HCT116 (cell line): ENCODE data around the gene NXT1. TPM values are rescaled to one million over a fixed set of nuclear protein-coding genes. Genes with fewer than 3 reads are reported as not detected.

ENCODE experiments used
- ATAC-seq: fragments of 200-7000 bp; cut with Tn5 transposase; 2 replicates; pipeline ENCODE4 v1.9.1; 2020; ENCODE audit warnings: mild to moderate bottlenecking, moderate library complexity
- BruUV-seq: library from RNA; stranded (reverse); fragments of 400-500 nt; replicated peaks from 2 replicates; lab custom pipeline; 2021; lab: Mats Ljungman, UMichigan
- CTCF ChIA-PET: fragments of 300-600 bp; sonication (Branson Sonifier 250); formaldehyde crosslinking; loops from one replicate; lab custom pipeline; 2021; ENCODE audit warnings: antibody characterized with exemption; lab: Charles Lee
- POLR2A ChIA-PET: fragments of 300-600, 350-600 bp; sonication (Branson Sonifier 250); formaldehyde crosslinking; loops from one replicate; lab custom pipeline; 2021; ENCODE audit warnings: antibody characterized with exemption; lab: Charles Lee
- RAD21 ChIA-PET, 2 experiments: fragments of 300-600 bp; sonication (Branson Sonifier 250); formaldehyde crosslinking; loops; one replicate each; lab custom pipeline; 2023; ENCODE audit warnings: low total read pairs in 2 of 2; ENCODE audit not compliant: uncharacterized antibody in 2 of 2, unreplicated experiment in 2 of 2, low non-redundant PET in 1 of 2; lab: Charles Lee
- DNase-seq: peaks from one replicate; pipeline ENCODE4 v3.0.0-alpha.2; 2010; ENCODE audit warnings: low read depth, low spot score
- H2AFZ ChIP-seq: fragments of 200-600 bp; shearing (Covaris generic), sonication (generic); 2 replicates; pipeline ENCODE4 v1.6.1; 2017; ENCODE audit warnings: low read depth, mixed run types, mixed read lengths, antibody characterized with exemption, low read length; ENCODE audit not compliant: poor library complexity, severe bottlenecking
- H3K27ac ChIP-seq: 2 replicates; pipeline ENCODE4 v1.5.1; 2012; ENCODE audit warnings: low read depth, low read length
- H3K27me3 ChIP-seq: fragments of 200-600 bp; sonication (generic); 2 replicates; pipeline ENCODE4 v1.6.1; 2016; ENCODE audit warnings: mixed run types, low read length, mixed read lengths; ENCODE audit not compliant: insufficient read depth
- H3K36me3 ChIP-seq, 2 experiments: fragments of 200-500 bp in 1 of 2; fragments of 200-600 bp in 1 of 2; sonication (Bioruptor generic) in 1 of 2; sonication (generic) in 1 of 2; 2 replicates each; pipeline versions ENCODE4 v1.5.1 to v1.6.1; 2014 to 2016; ENCODE audit warnings: low read length in 2 of 2, inconsistent platforms in 1 of 2, mixed read lengths in 1 of 2, mixed run types in 1 of 2; ENCODE audit not compliant: insufficient read depth in 2 of 2, control insufficient read depth in 1 of 2
- H3K4me1 ChIP-seq, 2 experiments: fragments of 200-600 bp in 1 of 2; sonication (generic) in 1 of 2; 2 replicates each; pipeline versions ENCODE4 v1.5.1 to v1.6.1; 2012 to 2017; ENCODE audit warnings: low read length in 2 of 2, inconsistent platforms in 1 of 2, mild to moderate bottlenecking in 1 of 2, mixed read lengths in 1 of 2, mixed run types in 1 of 2, moderate library complexity in 1 of 2; ENCODE audit not compliant: insufficient read depth in 2 of 2, control insufficient read depth in 1 of 2
- H3K4me2 ChIP-seq: fragments of 200-600 bp; sonication (generic); 2 replicates; pipeline ENCODE4 v1.6.1; 2017; ENCODE audit warnings: mixed run types, low read length, mixed read lengths
- H3K4me3 ChIP-seq, 2 experiments: fragments of 200-600 bp in 1 of 2; sonication (generic) in 1 of 2; replicated peaks in 1 of 2; 2 replicates each; pipeline ENCODE4 v1.5.1; 2011 to 2016; ENCODE audit warnings: low read length in 2 of 2, control low read depth in 1 of 2, low read depth in 1 of 2, mild to moderate bottlenecking in 1 of 2, mixed read lengths in 1 of 2, mixed run types in 1 of 2
- H3K79me2 ChIP-seq: fragments of 200-600 bp; sonication (generic); 2 replicates; pipeline ENCODE4 v1.6.1; 2017; ENCODE audit warnings: mild to moderate bottlenecking, mixed run types, low read length, moderate library complexity, mixed read lengths; ENCODE audit not compliant: insufficient read depth
- H3K9ac ChIP-seq: fragments of 200-600 bp; sonication (generic); 2 replicates; pipeline ENCODE4 v1.6.1; 2016; ENCODE audit warnings: low read length, mixed read lengths
- H3K9me2 ChIP-seq: fragments of 200-600 bp; sonication (generic), shearing (Covaris generic); 2 replicates; pipeline ENCODE4 v1.6.1; 2017; ENCODE audit warnings: mixed run types, mild to moderate bottlenecking, moderate library complexity; ENCODE audit not compliant: insufficient read depth
- H3K9me3 ChIP-seq, 2 experiments: fragments of 200-500 bp in 1 of 2; fragments of 200-600 bp in 1 of 2; sonication (Bioruptor generic) in 1 of 2; sonication (generic) in 1 of 2; 2 replicates each; pipeline ENCODE4 v1.6.1; 2014 to 2017; ENCODE audit warnings: low read length in 2 of 2, mixed read lengths in 2 of 2, inconsistent platforms in 1 of 2, low read depth in 1 of 2, mild to moderate bottlenecking in 1 of 2, mixed run types in 1 of 2, moderate library complexity in 1 of 2; ENCODE audit not compliant: control insufficient read depth in 1 of 2, insufficient read depth in 1 of 2
- H4K20me1 ChIP-seq: fragments of 200-600 bp; sonication (generic), shearing (Covaris generic); 2 replicates; pipeline ENCODE4 v1.6.1; 2017; ENCODE audit warnings: mixed run types, mild to moderate bottlenecking, moderate library complexity; ENCODE audit not compliant: insufficient read depth
- CBX3 ChIP-seq: IDR thresholded peaks from 2 replicates; pipeline ENCODE4 v1.6.1; 2012; ENCODE audit warnings: low read depth
- EGR1 ChIP-seq: IDR thresholded peaks from 2 replicates; pipeline ENCODE4 v1.6.1; 2012; ENCODE audit warnings: low read depth
- ELF1 ChIP-seq: IDR thresholded peaks from 2 replicates; pipeline ENCODE4 v1.6.1; 2012; ENCODE audit warnings: low read depth, borderline replicate concordance
- EZH2 ChIP-seq: fragments of 200-600 bp; sonication (generic); IDR thresholded peaks from 2 replicates; pipeline ENCODE4 v1.6.1; 2017; ENCODE audit warnings: antibody characterized with exemption, mixed run types
- EZH2phosphoT487 ChIP-seq: fragments of 200-600 bp; IDR thresholded peaks from 2 replicates; pipeline ENCODE4 v1.6.1; 2018; ENCODE audit warnings: antibody characterized with exemption, borderline replicate concordance
- MAX ChIP-seq: IDR thresholded peaks from 2 replicates; pipeline ENCODE4 v1.6.1; 2012
- POLR2AphosphoS5 ChIP-seq: IDR thresholded peaks from 2 replicates; pipeline ENCODE4 v1.6.1; 2011; ENCODE audit warnings: mild to moderate bottlenecking, low read depth, low read length, moderate library complexity
- REST ChIP-seq: IDR thresholded peaks from 2 replicates; pipeline ENCODE4 v1.6.1; 2012; ENCODE audit warnings: low read depth
- SIN3A ChIP-seq: IDR thresholded peaks from 2 replicates; pipeline ENCODE4 v1.6.1; 2012; ENCODE audit warnings: low read depth
- SP1 ChIP-seq: IDR thresholded peaks from 2 replicates; pipeline ENCODE4 v1.6.1; 2012; ENCODE audit warnings: low read depth
- TCF7L2 ChIP-seq: IDR thresholded peaks from 2 replicates; pipeline ENCODE4 v1.7.0; 2011; ENCODE audit warnings: borderline replicate concordance, inconsistent platforms; ENCODE audit not compliant: insufficient read depth, insufficient read length; ENCODE audit errors: extremely low read depth
- ZBTB33 ChIP-seq: IDR thresholded peaks from 2 replicates; pipeline ENCODE4 v1.6.1; 2011; ENCODE audit warnings: mild to moderate bottlenecking, low read length, moderate library complexity; ENCODE audit not compliant: insufficient replicate concordance; ENCODE audit errors: extremely low read depth
- intact Hi-C: fragments of 100-400 bp; cut with micrococcal nuclease; formaldehyde crosslinking; loops from 2 replicates; pipeline ENCODE4 v1.10.0; 2022
- total RNA-seq: library from RNA; stranded (reverse); gene quantifications from one replicate; pipeline ENCODE4 v1.2.1, GENCODE V29; 2021; ENCODE audit not compliant: unreplicated experiment

Gene NXT1
- total RNA-seq, 1 experiment from 2014 or later, result 29.9 TPM

GRCh38 chr20:23326774-23327173 is 23.8 kb upstream of the NXT1 start (continued):
- TF ChIP-seq EZH2 (no peak), ZBTB33 (no peak), SIN3A (no peak), MAX (no peak), POLR2AphosphoS5 (no peak), SP1 (no peak), EGR1 (no peak), CBX3 (no peak), TCF7L2 (no peak)

DNA sequence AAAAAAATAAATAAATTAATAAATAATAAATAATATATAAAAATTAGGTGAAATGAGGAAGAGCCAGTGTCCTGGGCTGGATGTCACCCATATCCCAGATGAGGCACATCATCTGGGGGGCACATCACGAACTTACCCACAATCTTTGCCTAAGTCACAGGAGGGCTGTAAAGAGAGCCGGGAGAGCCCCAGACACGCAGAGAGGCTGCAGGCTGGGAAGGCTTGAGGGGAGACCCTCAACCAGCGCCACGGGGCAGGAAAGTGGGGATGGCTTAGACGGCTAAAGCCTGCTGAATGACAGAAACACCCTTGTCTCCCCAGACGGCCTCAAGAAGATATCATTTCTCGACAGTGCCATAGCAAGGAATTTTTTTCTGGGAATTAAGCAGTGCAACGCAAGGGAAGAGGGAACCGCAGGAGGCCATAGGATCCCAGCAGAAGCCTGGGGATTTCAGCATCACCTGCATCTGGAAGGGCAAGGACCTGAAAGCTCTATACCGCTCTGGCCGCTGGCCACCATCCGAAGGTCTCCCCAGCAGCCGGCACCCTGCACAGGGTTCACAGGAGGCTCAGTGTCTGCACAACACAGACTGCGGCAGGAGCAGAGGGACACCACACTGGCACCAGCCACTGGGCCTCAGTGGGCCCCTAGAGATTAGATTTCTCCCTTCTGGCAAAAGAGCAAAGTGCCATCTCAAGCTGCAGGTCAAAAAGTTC is 22.8 kb upstream of the NXT1 start:
- no peaks in the 10 kb centered on the region for H3K79me2 ChIP-seq
- H3K4me2 ChIP-seq, result no peak overlapping the region
- H2AFZ ChIP-seq, result no peak overlapping the region
- RAD21 ChIA-PET, result no interaction called here
- ATAC-seq (no peak), DNase-seq (no peak)
- no peak overlapping the region for H3K9ac ChIP-seq
- CTCF ChIA-PET, result no interaction called here
- H3K27ac ChIP-seq, result no peak overlapping the region
- BruUV-seq, result no TSS peak
- no peaks in the 10 kb centered on the region for H3K9me3 ChIP-seq
- no peaks in the 10 kb centered on the region for H3K9me2 ChIP-seq
- H4K20me1 ChIP-seq, result no peaks in the 10 kb centered on the region
- TF ChIP-seq CBX3, result no peak
- no peak for TF ChIP-seq ELF1
- no peak for TF ChIP-seq ZBTB33
- no peak for TF ChIP-seq REST
- no peak for TF ChIP-seq EZH2phosphoT487
- TF ChIP-seq, all 23 proteins: peak for 0
- intact Hi-C loops, result loop anchor here (10.0 kb wide), 1 partner anchor 273 kb away; no protein-coding TSS in a partner anchor
- POLR2A ChIA-PET, result no interaction called here
- Histone ChIP-seq H3K4me3 (no peak overlapping the region), H3K36me3 (no peaks in the 10 kb centered on the region), H3K27me3 (peaks cover 58% of the 10 kb centered on the region), H3K4me1 (no peaks in the 10 kb centered on the region)
